ENCODE results near the gene COL9A3. TPM values are rescaled to one million over a fixed set of nuclear protein-coding genes. Genes with fewer than 3 reads are reported as not detected.
"Not testable (repeated sequence)": the region's sequence is repeated elsewhere in the genome, so short reads cannot be mapped to it uniquely, and the experiment has no call there.

The COL9A3 gene
- total RNA-seq, 2 experiments from 2014 or later, result not detected

DNA sequence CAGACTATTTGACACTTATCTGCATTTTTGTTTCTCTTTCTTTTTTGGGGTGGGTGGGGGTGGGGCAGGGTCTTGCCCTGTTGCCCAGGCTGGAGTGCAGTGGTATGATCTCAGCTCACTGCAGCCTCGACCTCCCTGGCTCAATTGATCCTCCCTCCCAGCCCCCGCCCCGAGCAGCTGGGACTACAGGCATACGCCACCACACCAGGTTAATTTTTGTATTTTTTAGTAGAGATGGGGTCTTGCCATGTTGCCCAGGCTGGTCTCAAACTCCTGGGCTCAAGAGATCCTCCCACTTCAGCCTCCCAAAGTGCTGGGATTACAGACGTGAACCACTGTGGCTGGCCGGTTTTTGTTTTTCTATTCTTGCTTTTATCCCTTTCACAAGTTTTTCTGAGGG lies 36.5 kb downstream of the COL9A3 start:
- H3K27me3 Mint-ChIP-seq (ENCODE audit: low read depth); CTCF ChIA-PET; intact Hi-C loops (cut with micrococcal nuclease): not testable (repeated sequence)

DNA sequence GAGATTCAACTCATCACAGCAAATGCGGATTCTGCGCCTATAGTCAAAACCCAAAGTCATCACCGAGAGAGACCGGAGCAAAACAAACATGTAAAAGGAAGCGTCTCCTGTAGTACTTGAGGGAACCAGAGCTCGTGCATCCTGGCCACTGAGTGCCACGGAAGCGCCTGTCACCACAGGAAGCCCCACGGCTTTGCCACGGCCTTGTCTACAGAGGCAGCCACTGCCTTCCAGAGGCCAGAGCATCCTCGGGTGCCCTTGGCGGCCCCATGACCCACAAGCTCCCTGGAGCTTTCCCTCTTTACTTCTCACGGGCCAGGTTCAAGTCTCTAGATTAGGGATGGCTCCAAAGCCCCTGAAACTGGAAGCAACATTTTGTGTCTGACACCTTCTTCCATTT lies 37.3 kb downstream of the COL9A3 start:
- Mint-ChIP-seq H3K27ac (no peak overlapping the region), H3K4me3 (no peak overlapping the region), H3K4me1 (ENCODE audit: low read depth) (peaks cover 5% of the 10 kb centered on the region), H3K27me3 (ENCODE audit: low read depth) (no peaks in the 10 kb centered on the region), H3K36me3 (ENCODE audit: low read depth) (peaks cover 25% of the 10 kb centered on the region), H3K9me3 (no peaks in the 10 kb centered on the region)
- CTCF ChIA-PET, result interaction anchor here (1.0 kb wide), 1 partner anchor 22 kb away, joined by 3 read pairs; no protein-coding TSS in a partner anchor
- DNase-seq, result no peak
- intact Hi-C loops (cut with micrococcal nuclease), result no loop called here

More for the DNA sequence above, 36.5 kb downstream of the COL9A3 start:
- DNase-seq; H3K4me1 Mint-ChIP-seq (ENCODE audit: low read depth); H3K27ac Mint-ChIP-seq; H3K9me3 Mint-ChIP-seq; H3K4me3 Mint-ChIP-seq: not testable (repeated sequence)
- peaks cover 22% of the 10 kb centered on the region for H3K36me3 Mint-ChIP-seq (ENCODE audit: low read depth)

DNA sequence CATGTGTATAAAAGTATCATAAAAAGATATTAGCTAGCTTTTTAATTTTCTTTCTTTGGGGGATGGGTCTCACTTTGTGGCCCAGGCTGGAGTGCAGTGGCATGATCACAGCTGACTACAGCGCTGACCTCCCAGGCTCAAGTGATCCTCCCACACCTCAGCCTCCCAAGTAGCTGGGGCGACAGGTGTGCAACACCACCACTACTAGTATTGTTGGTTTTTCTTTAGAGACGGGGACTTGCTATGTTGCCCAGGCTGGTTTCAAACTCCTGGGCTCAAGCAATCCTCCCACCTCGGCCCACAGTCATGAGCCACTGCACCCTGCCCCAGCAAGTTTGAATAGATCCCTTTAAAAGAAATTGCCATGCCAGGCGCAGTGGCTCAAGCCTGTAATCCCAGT lies 38.3 kb downstream of the COL9A3 start:
- H3K27ac Mint-ChIP-seq, result no peak overlapping the region
- CTCF ChIA-PET, result interaction anchor here (0.6 kb wide), 1 partner anchor 381 kb away, joined by 3 read pairs; the partner anchor contains the start of gene BIRC7
- no peaks in the 10 kb centered on the region for H3K27me3 Mint-ChIP-seq (ENCODE audit: low read depth)
- intact Hi-C loops (cut with micrococcal nuclease), result no loop called here
- H3K9me3 Mint-ChIP-seq, result no peaks in the 10 kb centered on the region
- H3K4me1 Mint-ChIP-seq (ENCODE audit: low read depth), result peaks cover 13% of the 10 kb centered on the region
- peaks cover 24% of the 10 kb centered on the region for H3K36me3 Mint-ChIP-seq (ENCODE audit: low read depth)
- DNase-seq, result no peak
- no peak overlapping the region for H3K4me3 Mint-ChIP-seq

DNA sequence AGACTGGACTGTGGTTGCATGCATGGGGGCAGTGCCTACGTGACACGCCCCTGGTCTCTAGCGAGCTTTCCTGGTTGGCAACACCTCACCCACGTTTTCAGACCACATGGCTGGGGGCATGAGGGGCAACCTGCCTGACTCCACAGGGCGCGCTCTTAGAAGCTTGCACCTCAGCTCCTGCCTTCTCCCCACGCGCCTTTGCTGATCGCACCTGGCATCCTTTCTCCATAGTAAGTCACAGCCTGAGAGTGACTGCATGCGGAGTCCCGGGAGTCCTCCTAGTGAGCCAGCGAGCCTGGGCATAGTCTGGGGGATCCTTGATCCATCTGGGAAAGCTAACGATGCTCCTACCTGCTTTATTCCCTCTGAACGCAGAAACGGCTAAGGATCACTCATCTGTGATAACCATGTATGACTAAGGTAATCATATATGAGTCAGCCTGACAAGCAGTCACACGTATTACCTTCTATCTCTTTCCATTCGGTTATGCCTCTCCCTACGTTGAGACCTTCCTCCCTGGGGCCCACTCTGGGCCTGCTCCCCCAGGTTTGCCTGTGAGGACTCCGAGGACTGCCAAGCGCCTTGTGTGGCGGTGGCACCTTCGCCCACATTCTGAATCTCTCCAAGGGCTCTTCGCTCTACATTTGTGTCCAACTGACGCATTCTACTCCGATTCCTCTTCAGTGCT lies 40.2 kb downstream of the COL9A3 start:
- no peak overlapping the region for H3K4me3 Mint-ChIP-seq
- H3K4me1 Mint-ChIP-seq (ENCODE audit: low read depth), result peaks cover 19% of the 10 kb centered on the region
- CTCF ChIA-PET, result interaction anchor here (1.2 to 1.3 kb wide), 2 partner anchors 10 to 49 kb away, joined by 5 to 6 read pairs; no protein-coding TSS in a partner anchor
- no peak for DNase-seq
- intact Hi-C loops (cut with micrococcal nuclease), result no loop called here
- H3K36me3 Mint-ChIP-seq (ENCODE audit: low read depth), result peaks cover 19% of the 10 kb centered on the region
- H3K27ac Mint-ChIP-seq, result no peak overlapping the region
- no peaks in the 10 kb centered on the region for H3K9me3 Mint-ChIP-seq
- no peaks in the 10 kb centered on the region for H3K27me3 Mint-ChIP-seq (ENCODE audit: low read depth)

DNA sequence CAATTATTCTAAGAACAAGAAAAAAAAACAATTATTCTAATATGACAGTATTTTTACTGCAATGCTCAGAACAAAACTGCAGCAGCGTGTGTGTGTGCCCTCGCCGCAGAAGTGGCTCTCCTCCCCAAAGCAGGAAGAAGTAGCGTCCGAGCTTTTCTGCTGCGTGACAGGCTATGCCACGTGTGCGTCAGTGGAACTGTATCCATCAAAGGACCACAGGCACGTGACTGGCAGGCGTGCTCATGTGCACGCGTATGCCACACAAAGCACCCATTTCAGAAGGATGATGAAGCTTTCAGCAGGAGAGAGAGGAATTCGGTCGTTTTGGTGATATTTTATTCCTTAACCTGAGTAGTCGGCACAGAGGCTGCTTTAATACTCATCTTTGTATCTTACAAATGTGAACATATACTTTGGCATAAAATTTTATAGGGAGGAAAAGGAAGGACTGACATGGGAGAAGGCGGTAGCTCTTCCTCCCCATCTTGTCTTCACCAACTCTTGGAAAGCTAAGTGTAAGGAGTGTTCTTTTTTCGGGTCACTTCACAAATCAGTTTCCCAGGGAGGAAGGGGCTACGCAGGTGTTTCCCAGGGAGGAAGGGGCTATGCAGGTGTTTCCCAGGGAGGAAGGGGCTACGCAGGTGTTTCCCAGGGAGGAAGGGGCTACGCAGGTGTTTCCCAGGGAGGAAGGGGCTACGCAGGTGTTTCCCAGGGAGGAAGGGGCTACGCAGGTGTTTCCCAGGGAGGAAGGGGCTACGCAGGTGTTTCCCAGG lies 41.4 kb downstream of the COL9A3 start:
- H3K36me3 Mint-ChIP-seq (ENCODE audit: low read depth), result peaks cover 14% of the 10 kb centered on the region
- intact Hi-C loops (cut with micrococcal nuclease), result no loop called here
- peaks cover 24% of the 10 kb centered on the region for H3K4me1 Mint-ChIP-seq (ENCODE audit: low read depth)
- H3K27me3 Mint-ChIP-seq (ENCODE audit: low read depth), result no peaks in the 10 kb centered on the region
- H3K27ac Mint-ChIP-seq, result no peak overlapping the region
- H3K4me3 Mint-ChIP-seq, result no peak overlapping the region
- H3K9me3 Mint-ChIP-seq, result no peaks in the 10 kb centered on the region
- DNase-seq, result no peak
- CTCF ChIA-PET, result no interaction called here

DNA sequence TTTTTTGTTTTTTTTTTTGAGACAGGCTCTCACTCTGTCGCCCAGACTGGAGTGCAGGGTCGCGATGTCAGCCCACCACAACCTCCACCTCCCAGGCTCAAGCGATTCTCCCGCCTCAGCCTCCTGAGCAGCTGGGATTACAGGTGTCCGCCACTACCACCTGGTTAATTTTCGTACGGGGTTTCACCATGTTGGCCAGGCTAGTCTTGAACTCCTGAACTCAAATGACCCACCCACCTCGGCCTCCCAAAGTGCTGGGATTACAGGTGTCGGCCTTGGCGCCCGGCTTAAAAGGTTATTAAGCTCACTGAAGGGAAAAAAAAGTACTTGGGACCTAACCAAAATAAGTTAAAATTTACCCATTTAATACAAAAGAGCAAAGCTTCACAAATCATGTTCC lies 42.9 kb downstream of the COL9A3 start:
- no peak for DNase-seq
- CTCF ChIA-PET, result interaction anchor here (1.2 kb wide), 1 partner anchor 12 kb away, joined by 3 read pairs; no protein-coding TSS in a partner anchor
- intact Hi-C loops (cut with micrococcal nuclease), result loop anchor here (5.0 kb wide), 1 partner anchor 243 kb away; no protein-coding TSS in a partner anchor
- Mint-ChIP-seq H3K36me3 (ENCODE audit: low read depth) (peaks cover 11% of the 10 kb centered on the region), H3K27me3 (ENCODE audit: low read depth) (no peaks in the 10 kb centered on the region), H3K4me3 (peak overlapping the region; percentile 65), H3K9me3 (no peaks in the 10 kb centered on the region), H3K27ac (no peak overlapping the region), H3K4me1 (ENCODE audit: low read depth) (peaks cover 24% of the 10 kb centered on the region)

DNA sequence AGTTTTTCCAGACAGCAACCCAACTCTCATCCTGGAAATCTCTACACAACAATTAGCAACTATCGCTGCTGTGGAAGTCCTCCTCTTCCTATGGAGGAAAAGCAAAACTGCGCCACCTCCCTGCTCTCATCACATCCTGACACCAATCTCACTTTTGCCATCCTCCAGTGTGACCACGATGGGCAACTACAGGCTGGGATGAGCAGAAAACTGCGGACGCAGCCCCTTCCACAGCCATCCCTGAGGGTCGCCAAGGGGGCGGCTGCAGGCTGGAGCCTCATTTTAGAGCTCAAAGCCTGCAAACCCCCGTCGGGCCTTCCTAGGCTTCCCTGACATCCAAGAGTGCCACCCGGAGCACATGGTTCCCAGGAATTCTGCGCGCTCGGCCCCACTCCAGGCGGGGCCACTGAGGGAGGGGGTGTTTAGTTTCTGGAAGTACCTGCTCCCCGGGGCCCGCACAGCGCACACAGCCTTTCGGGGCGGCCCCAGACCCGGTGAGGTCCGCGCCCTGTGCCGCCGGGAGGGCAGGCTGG lies 43.6 kb downstream of the COL9A3 start:
- H3K4me3 Mint-ChIP-seq, result peak overlapping the region; percentile 65
- no peaks in the 10 kb centered on the region for H3K9me3 Mint-ChIP-seq
- intact Hi-C loops (cut with micrococcal nuclease), result loop anchor here (5.0 kb wide), 1 partner anchor 242 kb away; no protein-coding TSS in a partner anchor
- H3K27me3 Mint-ChIP-seq (ENCODE audit: low read depth), result no peaks in the 10 kb centered on the region
- peaks cover 11% of the 10 kb centered on the region for H3K36me3 Mint-ChIP-seq (ENCODE audit: low read depth)
- H3K4me1 Mint-ChIP-seq (ENCODE audit: low read depth), result peaks cover 24% of the 10 kb centered on the region
- H3K27ac Mint-ChIP-seq, result no peak overlapping the region
- CTCF ChIA-PET, result interaction anchor here (1.2 kb wide), 1 partner anchor 13 kb away, joined by 3 read pairs; no protein-coding TSS in a partner anchor
- no peak for DNase-seq

DNA sequence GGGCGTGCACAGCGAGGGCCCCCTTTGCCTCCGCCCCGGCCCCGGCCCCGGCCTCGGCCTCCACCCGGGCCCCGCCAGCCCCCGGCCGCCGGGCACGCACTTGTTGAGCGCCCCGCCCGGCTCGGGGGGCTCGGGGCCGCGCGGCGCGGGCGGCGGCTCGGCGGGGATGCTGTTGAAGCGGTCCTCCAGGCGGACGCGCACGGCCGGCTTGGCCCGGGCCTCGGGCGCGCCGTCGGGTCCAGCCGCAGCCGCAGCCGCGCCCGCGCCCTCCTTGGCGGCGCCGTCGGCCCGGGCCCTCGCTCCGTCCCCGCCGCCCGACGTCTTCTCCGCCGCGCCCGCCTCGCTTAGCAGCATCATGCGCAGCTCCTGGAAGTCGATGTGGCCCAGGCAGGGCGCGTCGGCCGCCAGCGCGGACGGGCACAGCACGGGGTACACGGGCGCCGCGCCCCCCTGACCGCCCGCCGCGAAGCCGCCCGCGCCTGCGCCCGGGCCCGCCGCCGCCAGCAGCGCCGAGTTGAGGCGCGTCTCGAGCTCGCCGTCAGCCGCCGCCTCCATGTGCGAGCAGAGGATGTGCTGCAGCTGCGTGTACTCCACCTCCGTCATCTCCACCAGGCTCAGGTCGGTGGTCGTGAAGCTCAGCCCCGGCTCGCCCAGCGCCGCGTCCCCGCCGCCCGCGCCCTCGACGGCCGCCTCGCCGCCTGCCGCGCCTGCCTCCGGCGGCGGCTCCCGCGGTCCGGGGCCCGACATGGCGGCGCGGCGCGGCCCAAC lies 44.3 kb downstream of the COL9A3 start:
- intact Hi-C loops (cut with micrococcal nuclease), result loop anchor here (1.0 to 5.0 kb wide), 3 partner anchors 65 to 241 kb away; partner anchors contain the start of gene DIDO1
- Mint-ChIP-seq H3K9me3 (no peaks in the 10 kb centered on the region), H3K27ac (no peak overlapping the region), H3K27me3 (ENCODE audit: low read depth) (no peaks in the 10 kb centered on the region), H3K36me3 (ENCODE audit: low read depth) (peaks cover 11% of the 10 kb centered on the region), H3K4me1 (ENCODE audit: low read depth) (peaks cover 24% of the 10 kb centered on the region), H3K4me3 (no peak overlapping the region)
- DNase-seq, result peak; percentile 47
- CTCF ChIA-PET, result interaction anchor here (1.2 kb wide), 1 partner anchor 14 kb away, joined by 3 read pairs; no protein-coding TSS in a partner anchor

DNA sequence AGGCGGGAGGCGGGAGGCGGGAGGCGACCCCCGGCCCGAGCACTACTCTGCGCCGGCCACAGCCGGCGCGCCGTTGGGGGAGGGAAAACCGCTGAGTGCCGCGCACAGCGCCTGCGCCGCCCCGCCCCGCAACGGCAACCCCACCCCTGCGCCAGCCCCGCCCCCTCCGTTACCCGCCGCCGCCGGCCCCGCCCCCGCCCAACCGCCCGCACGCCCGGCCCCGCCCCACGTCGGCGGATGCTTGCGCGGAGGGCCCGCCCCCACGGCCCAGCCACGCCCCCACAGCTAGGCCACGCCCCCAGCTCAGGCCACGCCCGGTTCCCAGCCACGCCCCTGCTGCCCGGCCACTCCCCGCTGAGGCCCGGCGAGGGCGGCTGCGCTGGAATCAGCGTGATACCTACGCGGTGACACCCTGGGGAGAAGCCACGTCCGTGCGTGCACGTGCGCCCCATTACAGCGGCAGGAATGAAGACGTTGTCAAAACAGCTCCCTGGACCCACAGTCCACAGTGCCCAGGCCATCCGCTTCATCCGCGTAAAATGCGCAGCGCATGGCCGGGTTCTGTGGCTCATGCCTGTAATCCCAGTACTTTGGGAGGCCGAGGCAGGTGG lies 45.0 kb downstream of the COL9A3 start, which contains the start of gene TCFL5:
Gene TCFL5, minus strand, starts transcription at position 97 of the 611 bp plus-strand sequence. CDS start 152 bp downstream, outside the sequence.
- H3K27me3 Mint-ChIP-seq (ENCODE audit: low read depth), result no peaks in the 10 kb centered on the region
- H3K36me3 Mint-ChIP-seq (ENCODE audit: low read depth), result peaks cover 10% of the 10 kb centered on the region
- peak; percentile 92 for DNase-seq
- H3K4me3 Mint-ChIP-seq, result peak within 1 kb of the TSS; percentile 65
- H3K4me1 Mint-ChIP-seq (ENCODE audit: low read depth), result peaks cover 24% of the 10 kb centered on the region
- no peaks in the 10 kb centered on the region for H3K9me3 Mint-ChIP-seq
- H3K27ac Mint-ChIP-seq, result no peak within 1 kb of the TSS
- intact Hi-C loops (cut with micrococcal nuclease), result loop anchor here (1.0 to 5.0 kb wide), 3 partner anchors 64 to 240 kb away; partner anchors contain the start of gene DIDO1
- CTCF ChIA-PET, result no interaction called here

DNA sequence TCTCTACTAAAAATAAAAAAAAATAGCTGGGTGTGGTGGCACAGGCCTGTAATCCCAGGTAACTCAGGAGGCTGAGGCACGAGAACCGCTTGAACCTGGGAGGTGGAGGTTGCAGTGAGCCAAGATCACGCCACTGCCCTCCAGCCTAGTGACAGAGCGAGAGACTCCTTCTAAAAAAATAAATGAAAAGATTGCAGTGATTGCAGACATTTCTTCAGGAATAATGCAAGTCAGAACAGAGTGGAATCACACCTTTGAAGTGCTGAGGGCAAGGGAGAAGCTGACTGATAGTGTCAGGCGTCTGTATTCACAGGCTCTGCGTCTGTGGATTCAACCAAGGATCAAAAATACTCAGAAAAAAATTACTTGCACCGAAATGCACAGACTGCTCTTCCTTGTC lies 47.4 kb downstream of the COL9A3 start:
- no peak overlapping the region for H3K27ac Mint-ChIP-seq
- H3K4me3 Mint-ChIP-seq, result no peak overlapping the region
- peaks cover under 1% of the 10 kb centered on the region for H3K36me3 Mint-ChIP-seq (ENCODE audit: low read depth)
- intact Hi-C loops (cut with micrococcal nuclease), result loop anchor here (5.0 kb wide), 1 partner anchor 238 kb away; no protein-coding TSS in a partner anchor
- H3K9me3 Mint-ChIP-seq, result no peaks in the 10 kb centered on the region
- CTCF ChIA-PET, result interaction anchor here (1.5 kb wide), 1 partner anchor 56 kb away, joined by 5 read pairs; no protein-coding TSS in a partner anchor
- peaks cover 18% of the 10 kb centered on the region for H3K4me1 Mint-ChIP-seq (ENCODE audit: low read depth)
- H3K27me3 Mint-ChIP-seq (ENCODE audit: low read depth), result no peaks in the 10 kb centered on the region
- DNase-seq, result no peak

DNA sequence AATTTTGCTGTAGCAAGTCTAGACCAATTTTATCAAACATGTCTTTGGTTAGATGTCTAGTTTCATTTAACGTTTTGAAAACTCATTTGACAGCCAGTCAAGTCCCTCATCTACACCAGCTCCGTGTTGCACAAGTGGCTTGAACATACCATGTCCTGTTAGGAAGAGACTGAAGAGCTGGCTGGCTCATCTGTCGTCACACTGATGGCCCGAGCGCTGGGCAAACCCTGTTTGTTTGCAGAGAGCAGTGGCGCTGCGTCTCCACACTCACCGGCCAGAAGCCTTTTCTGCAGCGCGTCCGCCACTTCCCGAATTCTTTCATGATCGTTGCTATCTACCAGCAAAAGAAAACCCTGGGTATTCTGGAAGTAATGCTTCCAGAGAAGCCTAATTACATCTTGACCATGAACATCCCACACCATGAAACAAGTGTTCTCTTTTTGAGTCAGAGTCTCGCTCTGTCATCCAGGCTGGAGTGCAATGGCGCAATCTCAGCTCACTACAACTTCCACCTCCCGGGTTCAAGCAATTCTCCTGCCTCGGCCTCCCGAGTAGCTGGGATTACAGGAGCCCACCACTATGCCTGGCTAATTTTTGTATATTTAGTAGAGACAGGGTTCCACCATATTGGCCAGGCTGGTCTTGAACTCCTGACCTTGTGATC lies 55.5 kb downstream of the COL9A3 start:
- DNase-seq, result no peak
- no peak overlapping the region for H3K27ac Mint-ChIP-seq
- H3K9me3 Mint-ChIP-seq, result no peaks in the 10 kb centered on the region
- no peaks in the 10 kb centered on the region for H3K27me3 Mint-ChIP-seq (ENCODE audit: low read depth)
- intact Hi-C loops (cut with micrococcal nuclease), result no loop called here
- peaks cover 17% of the 10 kb centered on the region for H3K4me1 Mint-ChIP-seq (ENCODE audit: low read depth)
- CTCF ChIA-PET, result interaction anchor here (0.8 to 0.9 kb wide), 2 partner anchors 30 to 33 kb away, joined by 3 read pairs; no protein-coding TSS in a partner anchor
- H3K4me3 Mint-ChIP-seq, result no peak overlapping the region
- H3K36me3 Mint-ChIP-seq (ENCODE audit: low read depth), result no peaks in the 10 kb centered on the region
